Hypothalamus (tissue), 51 donors: ENCODE results near the gene GPR183.
A peak's percentile ranks its signal among the peaks of the same experiment; 100 is the strongest.

Source experiments
- DNase-seq, 51 donors: peaks; one replicate each; lab custom pipeline; 2025; lab: John Stamatoyannopoulos, UW

Gene GPR183

DNA sequence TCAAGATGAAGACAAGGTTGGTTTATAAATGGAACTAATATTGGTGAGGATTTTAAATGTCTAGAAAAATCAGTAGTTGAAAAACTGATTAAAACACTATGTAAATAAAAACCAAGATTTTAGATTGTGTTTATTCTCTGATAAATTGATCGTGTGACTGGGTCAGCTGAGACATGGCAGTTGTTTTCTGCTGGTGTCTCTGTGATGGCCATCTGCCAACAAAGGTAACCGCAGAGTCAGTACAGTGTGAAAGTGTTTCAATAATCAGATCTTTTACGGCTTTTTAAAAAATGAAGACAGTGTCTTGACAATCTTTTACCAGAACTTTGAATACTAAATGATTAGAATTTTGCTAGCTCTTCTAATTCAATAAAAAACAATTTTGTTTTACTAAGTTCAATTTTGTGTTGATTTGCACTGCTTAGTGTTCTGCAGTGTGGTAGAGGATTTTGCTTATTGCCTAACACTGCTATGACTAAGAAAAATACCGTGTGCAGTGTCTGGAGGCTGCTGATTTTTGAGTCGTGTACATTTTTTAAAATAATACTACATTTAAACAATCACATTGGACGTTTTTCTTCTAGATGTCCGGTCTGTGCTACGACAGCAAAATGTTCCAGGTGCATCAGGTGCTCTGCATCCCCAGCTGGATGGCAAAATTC, 32.7 kb upstream of the GPR183 start:
- no peak for DNase-seq

DNA sequence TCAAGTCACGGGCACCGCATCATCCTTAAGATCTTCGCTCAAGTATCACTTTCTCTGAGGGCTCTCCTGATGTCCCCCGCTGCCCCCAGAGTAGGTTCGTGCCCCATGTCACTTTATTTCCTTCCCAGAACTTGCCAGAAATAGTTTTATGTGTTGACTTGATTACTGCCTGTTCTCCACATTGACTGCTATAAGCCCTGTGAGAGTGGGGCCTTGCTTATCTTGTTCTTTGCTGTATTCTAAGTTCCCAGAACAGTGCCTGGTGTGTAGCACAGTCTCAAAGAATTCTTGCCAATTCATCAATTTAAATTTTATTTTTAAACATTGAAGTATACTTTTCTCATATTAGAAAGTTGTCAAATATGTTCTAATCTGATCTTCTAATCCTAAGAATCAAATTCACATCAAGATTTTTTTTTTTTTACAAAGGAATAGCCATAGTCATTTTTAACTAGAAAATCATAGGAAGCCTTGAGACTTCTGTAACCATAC, 32.1 kb upstream of the GPR183 start:
- DNase-seq: no peak

GRCh38 chr13:99335603-99336002, 28.4 kb upstream of the GPR183 start:
- DNase-seq: no peak

- DNase-seq: no peak
These were observed 27.9 kb upstream of the GPR183 start for GRCh38 chr13:99335087-99335486.

DNA sequence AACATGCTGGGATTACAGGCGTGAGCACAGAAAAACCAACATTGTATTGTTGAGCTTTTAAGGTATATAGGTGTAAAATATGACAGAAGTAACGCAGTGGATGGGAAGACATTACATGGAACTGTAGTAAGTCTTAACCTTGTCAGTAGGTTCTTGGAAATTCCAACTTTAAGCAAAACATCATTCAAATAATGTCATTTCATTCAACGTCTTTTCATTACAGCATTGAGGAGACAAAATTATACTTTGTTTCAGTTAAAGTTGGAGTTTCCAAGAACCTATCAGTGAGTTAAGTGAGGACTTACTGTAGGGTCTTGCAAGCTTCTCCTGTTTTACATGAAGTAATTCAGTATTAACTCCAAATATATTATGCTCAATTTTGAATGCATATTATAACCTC, 27.0 kb upstream of the GPR183 start:
- DNase-seq: no peak

DNA sequence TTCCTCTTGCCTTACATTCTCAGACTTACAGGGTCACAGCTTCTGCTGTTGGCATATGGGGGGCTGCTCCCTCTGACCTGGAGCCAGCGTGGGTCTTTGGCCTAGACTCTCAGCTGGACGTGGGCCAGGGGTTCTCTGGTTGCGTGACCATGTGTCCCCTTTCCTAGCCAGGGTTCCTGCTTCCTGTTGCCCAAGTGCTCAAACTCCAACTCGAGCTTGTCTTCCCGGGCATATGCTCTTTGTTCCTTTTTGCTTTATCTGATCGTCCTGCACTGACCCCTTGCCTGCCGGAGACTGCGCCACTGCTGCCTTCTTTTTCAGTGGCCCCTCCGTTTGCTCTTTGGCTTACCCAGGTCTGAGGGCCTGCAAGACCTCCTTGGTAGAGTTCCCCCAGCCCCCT, 25.3 kb upstream of the GPR183 start:
- DNase-seq: no peak

GRCh38 chr13:99331881-99332293, 24.7 kb upstream of the GPR183 start:
- DNase-seq: no peak

DNA sequence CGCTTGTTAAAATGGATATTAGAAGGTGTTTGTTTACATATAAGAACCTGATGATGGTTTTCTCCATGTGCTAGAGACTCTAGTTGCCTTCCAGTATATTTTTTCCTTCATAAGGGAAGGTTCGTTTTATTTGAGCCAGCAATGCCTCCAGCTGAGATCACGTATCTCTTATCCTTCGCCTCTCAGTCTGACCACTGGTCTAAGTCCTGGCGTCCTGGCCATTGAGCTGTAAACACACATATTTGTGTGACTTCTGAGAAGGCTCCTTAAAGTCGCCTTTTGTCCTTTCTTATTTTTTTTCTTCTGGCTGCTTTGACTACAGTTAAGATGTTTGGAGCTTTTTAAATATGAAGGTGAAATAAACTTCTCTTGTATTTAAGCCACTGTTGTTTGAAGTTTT, 23.7 kb upstream of the GPR183 start:
- DNase-seq: no peak

GRCh38 chr13:99329477-99329876, 22.3 kb upstream of the GPR183 start:
- DNase-seq: no peak

DNA sequence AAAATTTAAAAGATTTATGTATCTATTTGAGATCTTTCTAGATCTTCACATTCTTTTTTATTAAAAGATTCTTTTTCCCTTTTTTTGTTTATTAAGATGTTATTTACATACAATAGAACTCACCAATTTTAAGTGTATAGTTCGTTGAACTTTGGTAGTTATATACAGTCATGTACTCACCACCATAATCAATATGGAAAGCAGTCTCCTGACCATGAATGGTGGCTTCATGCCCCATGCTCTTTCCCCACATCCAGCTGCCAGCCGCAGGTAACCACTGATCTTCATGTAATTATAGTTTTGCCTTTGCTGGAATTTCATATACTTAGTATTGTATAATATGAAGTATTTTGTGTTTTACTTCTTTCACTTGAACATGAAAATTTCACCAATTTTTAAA, 20.6 kb upstream of the GPR183 start:
- no peak for DNase-seq

- DNase-seq: no peak
These were observed 19.9 kb upstream of the GPR183 start for GRCh38 chr13:99327126-99327525.

- DNase-seq: no peak
These were observed 18.8 kb upstream of the GPR183 start for GRCh38 chr13:99326012-99326411.

DNA sequence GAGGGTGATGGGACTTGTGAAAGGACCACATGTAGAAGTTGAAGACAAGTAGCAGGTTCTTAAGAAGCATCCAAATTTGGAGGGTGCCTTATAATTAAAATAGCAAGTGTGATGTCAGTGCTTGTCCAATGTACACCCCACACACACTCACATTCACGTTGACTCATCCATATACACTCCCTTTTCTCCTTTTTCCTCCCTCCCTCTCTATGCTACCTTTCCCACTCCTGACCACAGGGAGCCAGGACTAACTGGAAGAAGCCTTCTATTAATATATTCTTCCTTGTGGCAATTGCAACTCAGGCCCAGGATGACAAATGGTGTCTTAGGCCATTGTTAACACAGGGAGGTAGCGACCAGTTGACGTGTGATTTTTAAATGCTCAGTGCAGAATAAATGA, 16.3 kb upstream of the GPR183 start:
- no peak for DNase-seq

- no peak for DNase-seq
These were observed 15.3 kb upstream of the GPR183 start for GRCh38 chr13:99322297-99323103.

GRCh38 chr13:99321709-99322108, 14.5 kb upstream of the GPR183 start:
- DNase-seq: no peak

DNA sequence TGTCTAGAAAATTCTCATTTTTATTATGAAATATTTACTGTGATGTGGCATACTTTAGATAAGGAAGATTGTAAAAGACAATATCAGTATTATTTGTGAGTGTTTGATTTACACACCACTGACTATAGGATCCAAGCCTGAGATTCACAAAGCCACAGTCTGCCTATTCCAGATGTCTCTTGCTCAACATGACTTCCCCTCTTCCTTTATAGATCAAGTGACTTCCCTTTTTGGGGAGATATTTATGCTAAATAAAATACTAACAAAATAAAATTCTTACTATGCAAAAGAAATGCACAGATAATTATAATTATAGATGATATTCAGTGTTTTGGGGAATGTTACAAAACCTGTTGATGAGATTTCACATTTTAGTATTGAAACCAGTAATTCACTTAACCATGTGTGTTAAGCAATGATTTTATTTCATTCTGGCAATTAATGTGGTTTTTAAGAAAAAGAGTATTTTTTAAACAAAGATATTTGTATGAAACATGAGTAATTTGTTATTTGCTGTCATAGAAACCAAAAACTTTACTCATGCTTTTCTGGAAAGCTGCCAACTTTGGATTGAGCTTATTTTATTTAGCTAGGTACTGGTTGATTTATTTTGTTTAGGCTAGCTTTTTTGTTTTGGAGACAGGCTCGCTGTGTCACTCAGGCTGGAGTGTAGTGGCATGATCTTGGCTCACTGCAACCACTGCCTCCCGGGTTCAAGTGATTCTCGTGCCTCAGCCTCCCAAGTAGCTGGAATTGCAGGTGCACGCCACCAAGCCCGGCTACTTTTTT, 13.7 kb upstream of the GPR183 start:
- DNase-seq: no peak

GRCh38 chr13:99316657-99317256, 9.6 kb upstream of the GPR183 start:
- no peak for DNase-seq

GRCh38 chr13:99316224-99316623, 9.0 kb upstream of the GPR183 start:
- no peak for DNase-seq

GRCh38 chr13:99315186-99315585, 8.0 kb upstream of the GPR183 start:
- DNase-seq: no peak

DNA sequence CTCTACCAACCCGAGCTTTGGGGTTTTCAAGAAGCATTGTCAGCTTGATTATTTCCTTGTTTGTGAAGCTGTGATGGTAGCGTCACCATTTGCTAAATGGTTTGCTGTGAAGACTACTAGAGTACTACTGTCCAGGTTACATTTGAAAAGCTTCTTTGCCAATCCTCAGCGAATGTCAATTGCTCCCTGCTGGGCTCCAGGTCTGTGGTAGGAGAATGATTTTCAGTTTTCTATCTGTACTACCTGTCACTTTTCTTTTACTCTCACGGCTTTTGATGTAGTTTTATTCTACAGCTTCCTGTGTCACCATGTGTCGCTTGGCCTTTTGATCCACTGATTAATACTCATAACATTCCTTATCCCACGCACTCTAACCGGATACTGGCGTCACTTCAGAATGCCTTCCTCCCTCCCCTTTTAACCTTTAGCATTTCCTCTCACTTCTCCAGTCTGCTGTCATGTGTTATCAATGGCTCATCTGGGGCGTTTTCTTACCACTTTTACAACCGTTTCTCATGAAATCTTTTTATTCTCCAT, 7.5 kb upstream of the GPR183 start:
- DNase-seq: peak in 1 of 51 donors; percentile 11

- DNase-seq: no peak
These were observed 6.7 kb upstream of the GPR183 start for GRCh38 chr13:99313941-99314340.
